ENCODE measurements around the gene AKR1C2.
"Not testable (repeated sequence)": the region's sequence is repeated elsewhere in the genome, so short reads cannot be mapped to it uniquely, and the experiment has no call there.

Gene AKR1C2

DNA sequence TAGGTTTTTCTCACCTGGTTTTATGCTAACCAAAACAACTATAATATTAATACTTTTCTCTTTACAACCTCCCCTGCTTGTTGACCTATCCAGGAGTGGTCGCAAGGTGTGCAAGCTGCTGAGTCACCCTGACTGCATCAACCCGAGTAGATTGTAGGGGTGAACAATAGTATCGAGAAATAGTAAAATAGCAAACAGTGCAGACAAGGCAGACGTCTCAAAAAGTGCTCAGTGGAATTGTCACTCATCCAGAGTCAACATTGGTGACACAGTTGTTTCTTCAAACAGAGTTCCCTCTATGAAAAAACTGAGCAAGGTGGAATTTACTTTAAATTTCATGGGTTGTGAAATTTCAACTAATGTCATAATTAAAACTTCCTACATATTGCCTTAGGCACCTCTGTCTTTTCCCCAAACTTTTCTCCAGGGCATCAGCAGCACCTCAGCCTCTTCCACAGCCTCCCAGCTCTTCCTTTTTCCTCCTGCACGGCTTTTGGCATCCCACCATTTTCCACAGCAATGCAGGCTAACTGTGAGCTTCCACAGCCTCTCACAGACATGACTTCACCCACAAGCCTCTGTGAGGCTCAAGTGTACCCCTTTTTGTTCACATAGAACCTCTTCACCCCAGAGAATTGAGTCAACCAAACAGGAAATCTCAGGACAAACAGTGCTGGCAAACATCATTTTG, 46.6 kb downstream of the AKR1C2 start:
- not testable (repeated sequence) for DNase-seq (ENCODE audit: low spot score)

DNA sequence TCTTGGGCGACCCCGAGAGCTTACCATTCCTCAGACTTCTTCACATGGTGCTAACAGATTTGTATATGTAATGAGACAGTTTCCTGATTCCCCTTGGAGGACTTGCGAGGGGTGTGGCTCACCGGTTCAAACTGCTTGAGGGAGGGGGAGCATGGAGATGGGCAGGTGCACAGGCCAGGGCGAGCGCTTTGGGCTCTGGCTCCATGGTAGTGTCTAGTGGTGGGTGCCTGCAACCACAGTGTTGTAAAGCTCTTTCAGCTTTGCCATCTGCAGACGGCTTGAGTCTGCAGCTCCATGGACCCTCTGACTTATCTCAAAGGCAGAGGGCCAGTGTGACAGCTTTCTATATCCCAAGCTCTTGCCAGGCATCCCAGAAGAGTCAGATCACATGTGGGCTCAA, 47.6 kb downstream of the AKR1C2 start:
- DNase-seq (ENCODE audit: low spot score), result not testable (repeated sequence)

DNA sequence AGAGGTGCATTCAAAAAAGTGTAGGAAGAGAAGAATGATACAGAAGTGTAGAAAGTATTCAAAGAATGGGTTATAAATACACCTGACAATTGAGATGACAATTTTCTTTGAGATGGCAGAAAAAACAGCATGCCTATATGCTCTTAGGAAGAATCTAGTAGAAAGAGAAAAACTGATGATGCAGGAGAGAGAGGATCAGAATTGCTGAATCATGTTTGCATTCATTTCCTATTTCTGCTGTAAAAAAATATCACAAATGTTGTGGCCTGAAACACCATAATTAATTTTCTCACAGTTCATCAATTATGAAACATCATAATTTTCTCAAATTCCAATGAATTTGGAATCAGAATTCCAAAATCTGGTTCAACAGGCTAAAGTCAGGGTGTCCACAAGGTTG, 50.3 kb downstream of the AKR1C2 start:
- no peak for DNase-seq (ENCODE audit: low spot score)

DNA sequence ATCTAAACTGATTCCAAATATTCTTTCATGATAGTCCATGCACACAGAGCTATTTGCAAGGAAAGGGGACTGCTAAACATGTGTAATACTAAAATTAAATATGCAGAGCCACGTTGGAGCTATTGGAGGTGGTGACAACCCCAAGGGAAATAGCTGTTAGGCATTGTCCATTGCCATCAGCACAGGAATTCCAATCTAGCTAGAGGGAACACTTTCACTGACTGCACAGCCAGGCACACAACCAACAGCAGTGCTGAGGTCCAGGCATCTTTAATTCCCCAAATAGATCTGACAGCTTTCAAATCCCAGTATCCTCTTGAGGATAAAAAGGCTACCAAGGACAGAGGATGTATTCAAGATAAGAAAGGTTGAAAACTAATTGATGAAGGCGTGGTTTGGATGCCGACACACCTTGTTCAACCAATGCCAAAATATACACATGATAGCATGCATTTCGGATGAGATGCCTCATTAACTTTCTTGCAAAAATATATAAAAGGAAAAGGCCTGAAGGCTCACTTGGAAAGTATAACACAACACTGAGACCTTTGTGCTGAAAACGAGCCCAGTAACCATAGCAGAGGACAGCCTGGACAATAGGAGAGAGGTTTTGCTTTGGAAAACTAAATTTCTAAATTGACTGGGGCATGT, 52.0 kb downstream of the AKR1C2 start:
- not testable (repeated sequence) for DNase-seq (ENCODE audit: low spot score)

DNA sequence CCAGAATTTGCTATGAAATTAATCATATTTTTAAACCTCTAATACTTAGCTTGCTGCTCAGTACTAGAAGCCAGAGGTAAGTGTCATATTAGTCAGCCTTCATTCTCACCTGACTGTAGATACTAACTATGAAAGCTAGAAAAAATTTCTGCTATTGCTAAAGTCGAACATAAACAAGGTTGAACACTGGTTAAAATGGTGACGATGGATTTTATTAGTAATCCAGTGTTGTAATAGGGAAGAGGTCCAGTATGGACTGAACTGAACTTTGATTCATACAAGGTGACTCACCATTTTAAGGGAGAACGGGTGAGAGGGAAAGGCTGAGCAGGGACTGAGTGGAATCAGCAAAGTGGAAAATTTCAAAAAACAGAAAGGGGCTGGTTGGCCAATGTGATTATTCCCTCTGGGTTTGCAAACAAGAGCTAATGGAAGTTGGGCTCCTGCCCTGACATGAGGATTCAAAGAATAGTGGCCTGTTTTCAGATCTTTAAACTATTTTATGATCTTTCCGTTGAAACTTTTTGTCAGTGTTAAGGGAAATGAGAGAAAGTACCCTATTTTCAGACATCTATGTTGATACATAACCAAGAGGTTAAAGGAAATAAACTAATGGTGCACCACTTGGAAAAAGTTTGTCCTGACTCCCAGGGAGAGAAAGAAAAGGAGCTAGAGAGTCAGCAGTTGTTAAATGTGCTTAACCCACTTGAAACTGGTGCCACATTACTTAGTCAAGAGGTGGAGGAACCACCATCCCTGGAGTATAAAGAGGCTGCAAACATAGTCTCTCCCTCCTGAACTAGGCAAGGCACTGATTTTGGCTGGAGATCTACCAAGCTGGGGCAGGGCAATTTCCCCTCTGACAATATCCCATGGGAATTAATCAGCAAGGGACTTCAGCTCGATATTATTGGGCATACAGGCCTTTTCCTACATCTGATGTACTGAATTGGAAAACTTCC, 55.7 kb downstream of the AKR1C2 start:
- no peak for DNase-seq (ENCODE audit: low spot score)

DNA sequence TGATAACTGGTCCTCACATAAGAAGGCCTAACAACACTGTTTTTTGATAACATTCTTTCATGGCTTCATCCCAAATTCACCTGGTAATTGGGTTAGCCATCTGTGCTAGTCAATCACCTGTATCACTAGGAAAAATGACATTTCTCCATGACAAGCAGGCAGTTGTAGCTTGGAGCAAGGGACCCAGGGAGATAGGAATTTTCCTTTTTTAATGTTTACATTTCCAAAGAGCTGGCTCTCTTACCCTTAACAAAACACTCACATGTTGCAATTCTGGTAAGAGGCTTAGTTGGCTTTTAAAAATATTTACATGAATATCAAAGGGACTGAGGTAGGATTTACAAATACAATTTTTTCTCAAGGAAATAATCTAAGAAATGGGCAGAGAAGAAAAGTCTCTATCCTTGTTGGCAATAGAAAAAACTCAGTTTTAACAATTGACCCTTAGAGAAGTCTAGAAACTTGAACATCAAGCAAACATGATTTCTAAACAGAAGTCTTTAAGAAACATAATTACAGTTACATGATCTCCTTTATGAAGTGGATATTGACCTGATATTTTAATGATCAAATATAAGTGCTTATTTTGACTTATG, 56.5 kb downstream of the AKR1C2 start:
- no peak for DNase-seq (ENCODE audit: low spot score)

DNA sequence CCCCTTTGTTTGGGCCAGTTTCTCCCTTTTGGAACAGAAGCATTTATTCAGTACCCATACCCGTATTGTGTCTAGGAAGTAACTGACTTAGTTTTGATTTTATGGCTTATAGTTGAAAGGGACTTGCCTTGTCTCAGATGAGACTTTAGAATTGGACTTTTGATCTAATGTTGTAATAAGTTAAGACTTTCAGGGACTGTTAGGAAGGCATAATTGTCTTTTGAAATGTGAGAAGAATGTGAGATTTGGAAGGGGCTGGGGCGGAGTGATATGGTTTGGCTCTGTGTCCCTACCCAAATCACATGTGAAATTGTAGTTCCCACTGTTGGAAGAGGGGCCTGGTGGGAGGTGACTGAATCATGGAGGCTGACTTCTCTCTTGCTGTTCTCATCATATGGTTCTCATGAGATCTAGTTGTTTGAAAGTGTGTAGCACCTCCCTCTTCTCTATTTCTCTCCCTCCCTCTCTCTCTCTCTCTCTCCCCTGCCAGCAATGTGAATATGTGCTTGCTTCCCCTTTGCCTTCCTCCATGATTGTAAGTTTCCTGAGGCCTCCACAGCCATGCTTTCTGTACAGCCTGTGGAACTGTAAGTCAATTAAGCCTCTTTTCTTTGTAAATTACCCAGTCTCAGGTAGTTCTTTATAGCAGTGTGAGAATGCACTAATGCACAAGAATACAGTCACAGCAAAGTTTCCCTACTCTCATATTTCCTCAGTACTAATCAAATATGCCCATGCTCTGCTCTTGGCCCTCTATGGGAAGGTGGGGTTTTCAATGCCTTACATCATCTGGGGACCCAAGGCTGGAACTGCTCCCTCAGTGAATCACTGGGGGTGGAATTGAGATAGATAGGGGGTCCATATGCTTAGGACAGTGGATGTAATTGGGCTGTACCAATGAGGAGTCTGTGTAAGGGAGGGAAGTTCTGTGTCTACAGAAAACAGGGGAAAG, 57.6 kb downstream of the AKR1C2 start:
- no peak for DNase-seq (ENCODE audit: low spot score)

DNA sequence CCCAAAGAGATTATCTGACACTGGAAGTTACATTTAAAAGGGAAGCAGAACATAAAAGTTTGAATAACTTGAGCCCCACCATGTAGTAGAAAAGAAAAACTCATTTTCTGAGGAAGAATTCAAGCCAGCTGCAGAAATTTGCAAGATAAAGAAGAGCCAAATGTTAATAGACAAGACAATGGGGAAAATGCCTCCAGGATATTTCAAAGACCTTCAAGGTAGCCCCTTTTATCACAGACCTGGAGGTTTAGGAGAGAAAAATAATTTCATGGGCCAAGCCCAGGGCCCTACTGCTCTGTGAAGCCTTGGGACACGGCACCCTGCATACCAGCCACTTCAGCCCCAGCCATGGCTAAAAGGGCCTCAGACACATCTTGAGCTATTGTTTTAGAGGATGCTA, 58.8 kb downstream of the AKR1C2 start:
- DNase-seq (ENCODE audit: low spot score), result no peak

DNA sequence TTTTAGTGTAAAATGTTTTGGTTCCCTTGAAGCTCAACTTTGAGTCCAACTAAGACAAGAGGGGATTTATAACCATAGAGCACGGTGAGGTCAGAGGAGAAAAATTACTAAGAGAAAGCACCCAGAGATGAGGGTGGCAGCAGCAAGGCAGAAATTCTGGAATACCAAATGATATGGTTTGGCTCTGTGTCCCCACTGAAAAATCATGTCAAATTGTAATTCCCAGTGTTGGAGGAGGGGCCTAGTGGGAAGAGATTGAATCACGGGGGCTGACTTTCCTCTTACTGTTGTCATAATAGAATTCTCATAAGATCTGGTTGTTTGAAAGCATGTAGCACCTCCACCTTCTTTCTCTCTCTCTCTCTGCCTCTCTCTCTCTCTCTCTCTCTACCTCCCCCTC, 59.8 kb downstream of the AKR1C2 start:
- DNase-seq (ENCODE audit: low spot score), result no peak

DNA sequence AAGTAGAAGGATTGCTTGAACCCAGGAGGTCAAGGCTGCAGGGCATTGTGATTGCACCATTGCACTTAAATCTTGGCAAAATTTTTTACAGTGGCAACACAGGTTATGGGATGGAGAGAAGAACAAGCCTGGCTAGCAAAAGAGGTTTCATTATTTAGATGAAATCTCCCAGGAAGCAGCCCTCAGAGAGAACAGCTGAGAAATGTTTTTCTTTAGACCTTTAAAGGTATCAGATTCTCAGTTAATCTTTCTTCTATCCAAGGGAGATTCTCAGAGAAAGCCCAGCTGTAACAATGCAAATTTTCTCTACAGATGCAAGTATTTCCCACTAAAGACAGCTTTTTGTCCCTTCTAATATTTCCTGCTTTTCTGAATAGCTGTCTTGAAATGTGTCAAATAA, 60.2 kb downstream of the AKR1C2 start:
- DNase-seq (ENCODE audit: low spot score), result not testable (repeated sequence)

DNA sequence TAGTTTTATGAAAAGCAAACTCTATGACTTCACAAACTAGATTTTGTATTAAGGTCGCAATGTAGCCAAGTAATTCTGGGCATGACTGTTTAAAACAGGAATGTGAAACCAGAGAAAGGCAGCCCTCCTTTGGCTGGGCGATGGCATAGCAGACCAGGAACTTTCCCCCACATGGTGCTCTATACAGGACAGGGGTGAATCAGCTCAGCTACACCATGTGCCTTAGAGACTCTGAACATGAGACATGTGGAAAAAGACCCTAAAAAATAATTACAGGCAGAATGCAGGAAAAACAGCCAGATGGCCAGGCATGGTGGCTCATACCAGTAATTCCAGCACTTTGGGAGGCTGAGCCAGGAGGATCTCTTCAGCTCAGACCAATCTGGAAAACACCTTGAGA, 60.7 kb downstream of the AKR1C2 start:
- DNase-seq (ENCODE audit: low spot score), result not testable (repeated sequence)

DNA sequence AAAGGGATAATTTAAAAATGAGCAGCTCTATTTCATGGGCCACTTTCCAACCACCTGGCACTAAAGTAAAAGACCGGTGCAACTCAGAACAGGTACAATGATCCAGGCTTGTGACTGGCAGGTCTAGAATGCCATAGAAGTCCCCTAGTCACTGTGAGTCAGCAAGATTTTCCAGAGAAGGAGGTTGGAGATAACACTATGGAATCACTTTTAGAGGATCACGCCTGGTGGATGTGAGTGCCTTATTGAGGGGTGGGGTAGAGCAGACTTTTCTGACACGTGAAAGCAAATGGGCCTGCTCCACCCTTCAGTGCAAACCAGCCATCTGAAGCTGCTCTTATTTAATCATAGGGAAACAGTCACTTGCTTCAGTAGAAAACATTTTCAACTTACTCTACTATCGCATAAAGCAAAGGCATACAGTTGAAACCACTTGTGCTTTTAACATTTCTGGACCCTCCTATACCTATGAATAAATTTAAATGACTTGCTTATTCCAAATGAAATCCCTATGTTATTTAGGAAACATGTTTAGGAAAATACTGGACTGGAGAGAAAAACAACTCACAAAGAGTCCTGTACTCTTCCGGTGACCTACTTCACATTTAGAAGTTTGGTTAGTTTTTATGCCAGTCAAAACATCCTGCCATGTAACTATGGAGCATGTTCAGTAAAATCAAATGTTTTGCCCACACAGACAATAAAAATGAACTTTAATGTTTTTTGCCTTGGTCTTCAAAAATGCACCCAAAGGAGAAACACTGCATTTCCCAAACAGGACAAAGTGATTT, 61.9 kb downstream of the AKR1C2 start:
- DNase-seq (ENCODE audit: low spot score), result no peak

DNA sequence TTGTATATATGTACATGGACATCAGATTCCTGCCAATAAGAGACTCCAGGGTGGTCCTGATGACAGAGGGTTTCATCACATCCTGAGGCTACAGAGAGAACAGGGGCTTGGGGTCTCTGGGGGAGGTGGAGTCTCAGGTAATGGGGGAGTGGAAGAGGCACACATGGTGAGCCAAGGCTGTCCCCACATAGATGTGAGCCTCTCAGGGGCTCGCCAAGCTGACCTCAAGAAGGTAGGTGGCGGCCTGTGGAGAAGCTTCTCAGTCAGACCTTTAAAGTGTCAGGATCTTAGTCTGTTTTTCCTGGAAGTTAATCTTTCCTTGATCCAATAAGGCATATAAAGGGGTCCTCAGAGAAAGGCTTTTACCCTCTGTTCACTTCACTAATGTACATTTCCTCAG, 62.7 kb downstream of the AKR1C2 start:
- not testable (repeated sequence) for DNase-seq (ENCODE audit: low spot score)

DNA sequence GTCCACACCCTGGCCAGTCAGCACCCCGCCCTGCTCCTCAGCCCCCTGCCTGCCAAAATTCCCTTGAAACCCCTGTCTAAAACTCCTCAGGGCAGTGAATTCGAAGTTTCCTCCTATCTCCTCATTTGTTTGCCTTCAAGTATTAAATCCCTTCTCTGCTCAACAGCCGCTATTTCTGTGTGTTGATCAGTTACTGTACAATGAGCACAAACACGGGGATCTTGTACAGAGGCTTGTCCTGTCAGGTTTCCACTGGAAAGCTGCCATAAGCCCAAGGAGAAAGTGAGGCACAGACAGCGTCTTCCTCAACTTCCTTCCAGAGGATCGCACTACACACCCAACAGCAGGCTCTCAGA, 63.6 kb downstream of the AKR1C2 start:
- not testable (repeated sequence) for DNase-seq (ENCODE audit: low spot score)

DNA sequence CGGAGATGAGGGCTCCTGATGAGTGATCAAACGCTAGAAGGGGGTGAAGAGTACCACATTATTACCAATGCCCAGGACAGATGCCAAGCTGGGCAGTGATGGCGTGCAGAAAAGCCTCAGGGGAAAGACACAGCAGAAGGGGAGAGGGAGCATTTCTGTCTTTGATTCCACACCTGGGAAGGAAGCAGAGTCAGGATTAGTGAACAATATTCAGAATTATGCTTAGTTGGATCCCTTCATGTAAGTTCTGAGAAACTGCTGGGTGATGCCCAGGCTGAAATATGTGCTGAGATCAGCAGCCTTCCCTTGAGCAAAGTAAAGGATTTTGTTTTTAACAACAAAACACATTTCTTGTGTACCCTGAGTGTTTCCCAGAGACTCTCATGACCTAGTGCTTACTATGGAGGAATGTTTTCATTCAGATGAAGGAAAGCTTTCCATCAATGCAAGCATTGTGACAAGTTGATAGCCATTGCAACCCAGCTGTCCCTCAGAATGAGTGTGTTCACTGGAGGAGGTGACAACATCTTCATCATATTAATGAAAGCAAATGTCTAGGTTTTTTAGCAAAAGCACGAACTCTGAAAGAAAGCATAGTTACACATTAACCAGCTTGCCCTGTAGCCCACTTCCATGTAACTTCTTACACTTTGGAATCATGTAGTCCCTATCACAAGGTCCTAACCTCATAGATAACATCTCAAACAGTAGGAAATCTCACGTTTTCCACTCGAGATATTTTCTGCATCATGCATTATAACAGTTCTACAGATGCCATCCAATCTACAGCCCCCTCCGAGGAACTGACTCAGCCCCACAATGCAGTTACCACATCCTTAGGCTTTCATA, 64.2 kb downstream of the AKR1C2 start:
- DNase-seq (ENCODE audit: low spot score), result no peak
